Endothelial cell of umbilical vein (primary cell): ENCODE results near the gene DNAI2.

Experiments used
- CTCF ChIP-seq, 2 donors: IDR thresholded peaks; 1 replicate in 1 of 2; 2 replicates in 1 of 2; pipeline ENCODE4 v1.5.1; 2011; ENCODE audit warnings: low read length in 2 of 2, mild to moderate bottlenecking in 2 of 2, moderate library complexity in 2 of 2, control low read depth in 1 of 2, inconsistent platforms in 1 of 2, low read depth in 1 of 2; ENCODE audit not compliant: insufficient read depth in 1 of 2; ENCODE audit errors: extremely low read depth in 1 of 2
- FOS ChIP-seq: IDR thresholded peaks from 2 replicates; pipeline ENCODE4 v1.6.1; 2011; ENCODE audit warnings: mild to moderate bottlenecking, low read length, moderate library complexity, borderline replicate concordance; ENCODE audit not compliant: insufficient read depth
- JUN ChIP-seq: IDR thresholded peaks from 2 replicates; pipeline ENCODE4 v1.6.1; 2011; ENCODE audit warnings: borderline replicate concordance, low read depth; ENCODE audit not compliant: insufficient read length, insufficient read depth
- MAX ChIP-seq: IDR thresholded peaks from 2 replicates; pipeline ENCODE4 v1.6.1; 2011; ENCODE audit not compliant: insufficient read depth, insufficient read length
- MYC ChIP-seq: IDR thresholded peaks from one replicate; pipeline ENCODE4 v1.6.1; 2011; ENCODE audit warnings: mild to moderate bottlenecking, low read depth, low read length
- POLR2A ChIP-seq: IDR thresholded peaks from 2 replicates; pipeline ENCODE4 v1.6.1; 2012; ENCODE audit warnings: low read depth, mild to moderate bottlenecking, control low read depth, low read length
- POLR2AphosphoS5 ChIP-seq: IDR thresholded peaks from 2 replicates; pipeline ENCODE4 v1.6.1; 2012; ENCODE audit warnings: low read depth, mild to moderate bottlenecking, control low read depth, low read length, moderate library complexity; ENCODE audit not compliant: insufficient read depth

GRCh38 chr17:74314877-74315276 is 40.8 kb downstream of the DNAI2 start:
- TF ChIP-seq CTCF (IDR thresholded peaks at IDR 0.05; ENCODE audit: extremely low read depth in 1 of 2, insufficient read depth in 1 of 2, low read depth in 1 of 2, low read length in 2 of 2) (no peak), POLR2AphosphoS5 (no peak), POLR2A (no peak), MYC (no peak), JUN (no peak), MAX (no peak), FOS (no peak)
